ENCODE measurements around the gene ANKRD9. TPM values are rescaled to one million over a fixed set of nuclear protein-coding genes. Genes with fewer than 3 reads are reported as not detected.
A peak's percentile ranks its signal among the peaks of the same experiment; 100 is the strongest.

ANKRD9 gene
- total and polyA plus RNA-seq, 2 of the 13 experiments (the other 11 are each of a cell fraction or from before 2014, with no cell fraction given), result 10.0 to 15.0 TPM

DNA sequence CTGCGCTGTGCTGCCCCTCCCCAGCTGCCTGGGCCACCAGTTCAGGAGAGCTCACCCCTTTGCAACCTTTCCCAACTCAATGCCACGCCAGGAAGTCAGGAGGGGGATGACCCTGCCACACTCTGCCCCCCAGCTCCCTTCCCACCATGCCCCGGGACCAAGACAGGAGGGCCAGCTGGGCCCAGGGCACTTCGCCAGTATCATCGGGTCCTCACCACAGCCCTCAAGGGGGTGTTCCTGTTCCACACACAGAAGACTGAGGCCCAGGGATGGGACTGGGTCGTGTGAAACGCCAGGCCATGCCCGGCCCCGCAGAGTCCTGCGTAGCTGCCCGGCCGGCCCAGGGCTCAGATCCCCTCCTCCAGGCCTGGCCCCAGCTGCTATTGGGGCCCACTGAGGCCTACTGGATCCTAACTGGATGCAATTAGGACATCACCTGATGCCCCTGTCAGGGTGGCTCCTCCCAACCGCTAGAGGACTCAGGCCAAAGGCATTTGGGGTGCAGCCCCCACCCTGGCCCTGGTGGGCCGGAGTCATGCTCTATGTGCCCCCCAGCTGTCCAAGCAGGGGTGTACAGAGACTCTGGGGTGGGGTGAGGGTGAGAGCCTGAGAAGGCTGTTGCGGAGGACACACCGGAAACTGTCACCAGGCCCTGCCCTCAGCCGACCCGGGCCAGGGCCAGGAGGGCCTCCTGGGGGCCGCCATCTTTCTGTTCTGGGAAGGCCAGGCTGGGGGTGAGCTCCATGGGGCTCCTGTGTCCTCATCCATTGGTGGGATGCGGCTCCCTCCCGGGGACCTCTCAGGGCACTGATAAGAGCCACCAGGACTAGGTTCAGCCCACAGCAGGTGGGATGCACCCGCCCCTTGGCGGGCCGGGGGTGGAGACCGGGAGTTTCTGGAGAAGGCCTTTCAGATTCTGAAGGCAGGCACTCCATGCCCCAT, 29.3 kb upstream of the ANKRD9 start (continued):
- TF ChIP-seq EP300 (IDR thresholded peaks at IDR 0.05; ENCODE audit: low read depth in 2 of 2, low read length in 2 of 2) (peak in 1 of 2 experiments; percentile 30; a peak in 1 of 4 replicates), EP300 (CRISPR knock-in tag; IDR thresholded peaks at IDR 0.05; ENCODE audit: borderline replicate concordance) (no peak), GATAD2A (CRISPR knock-in tag; IDR thresholded peaks at IDR 0.05) (0 out of 2 replicates have a peak, but pooled peaks have one; percentile 38), TAF1 (CRISPR knock-in tag; IDR thresholded peaks at IDR 0.05) (peak; percentile 76; the same call in 1 of the 2 replicates), ZFAT (CRISPR knock-in tag; conservative IDR thresholded peaks at IDR 0.05) (no peak), ZNF607 (CRISPR knock-in tag; IDR thresholded peaks at IDR 0.05; ENCODE audit: borderline replicate concordance) (peak; percentile 80; the same call in 1 of the 2 replicates), MEIS2 (CRISPR knock-in tag; IDR thresholded peaks at IDR 0.05) (peak; percentile 60), PHF5A (CRISPR knock-in tag; IDR thresholded peaks at IDR 0.05; ENCODE audit: low read depth, unreplicated experiment) (no peak), ZNF180 (CRISPR knock-in tag; IDR thresholded peaks at IDR 0.05; ENCODE audit: borderline replicate concordance, low read depth) (0 out of 2 replicates have a peak, but pooled peaks have one; percentile 55), ZNF207 (IDR thresholded peaks at IDR 0.05; ENCODE audit: borderline replicate concordance) (no peak), ZNF20 (CRISPR knock-in tag; IDR thresholded peaks at IDR 0.05) (no peak), MATR3 (CRISPR knock-in tag; IDR thresholded peaks at IDR 0.05) (0 out of 2 replicates have a peak, but pooled peaks have one; percentile 86), AGO2 (optimal IDR thresholded peaks at IDR 0.05; ENCODE audit: low read depth, low read length) (peak; percentile 64), ZSCAN9 (CRISPR knock-in tag; IDR thresholded peaks at IDR 0.05; ENCODE audit: borderline replicate concordance) (0 out of 2 replicates have a peak, but pooled peaks have one; percentile 18), ZNF557 (CRISPR knock-in tag; IDR thresholded peaks at IDR 0.05) (0 out of 2 replicates have a peak, but pooled peaks have one; percentile 40), FOSL2 (CRISPR knock-in tag; IDR thresholded peaks at IDR 0.05) (peak; percentile 72), LCORL (IDR thresholded peaks at IDR 0.05) (peak; percentile 48; the same call in 1 of the 2 replicates), LCORL (CRISPR knock-in tag; IDR thresholded peaks at IDR 0.05) (peak; percentile 82), NAIF1 (CRISPR knock-in tag; IDR thresholded peaks at IDR 0.05; ENCODE audit: borderline replicate concordance) (no peak), ZNF263 (CRISPR knock-in tag; IDR thresholded peaks at IDR 0.05) (peak; percentile 71), MAZ (IDR thresholded peaks at IDR 0.05; ENCODE audit: borderline replicate concordance, low read depth, low read length) (no peak), MAZ (CRISPR knock-in tag; IDR thresholded peaks at IDR 0.05; ENCODE audit: low read depth) (peak; percentile 58; the same call in 1 of the 2 replicates), ZSCAN25 (CRISPR knock-in tag; IDR thresholded peaks at IDR 0.05) (peak; percentile 88; the same call in 1 of the 2 replicates), SAFB2 (CRISPR knock-in tag; IDR thresholded peaks at IDR 0.05; ENCODE audit: borderline replicate concordance, low read depth) (no peak), NFYB (CRISPR knock-in tag; IDR thresholded peaks at IDR 0.05) (peak; percentile 63), ZFY (CRISPR knock-in tag; IDR thresholded peaks at IDR 0.05) (peak; percentile 96), HNF4A (CRISPR knock-in tag; IDR thresholded peaks at IDR 0.05) (peak; percentile 24), ETV6 (CRISPR knock-in tag; conservative IDR thresholded peaks at IDR 0.05) (no peak), ZNF230 (CRISPR knock-in tag; IDR thresholded peaks at IDR 0.05) (peak; percentile 27; the same call in 1 of the 2 replicates), NFYC (CRISPR knock-in tag; IDR thresholded peaks at IDR 0.05) (peak; percentile 44; the same call in 1 of the 2 replicates)
- TF ChIP-seq, protein P1, sequence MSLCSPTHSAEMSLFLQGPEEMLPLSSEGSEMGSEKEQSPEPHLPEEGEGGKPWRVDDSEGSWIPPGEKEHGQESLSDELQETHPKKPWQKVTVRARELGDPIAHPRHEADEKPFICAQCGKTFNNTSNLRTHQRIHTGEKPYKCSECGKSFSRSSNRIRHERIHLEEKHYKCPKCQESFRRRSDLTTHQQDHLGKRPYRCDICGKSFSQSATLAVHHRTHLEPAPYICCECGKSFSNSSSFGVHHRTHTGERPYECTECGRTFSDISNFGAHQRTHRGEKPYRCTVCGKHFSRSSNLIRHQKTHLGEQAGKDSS (CRISPR knock-in tag; IDR thresholded peaks at IDR 0.05; ENCODE audit: borderline replicate concordance, low read depth), result no peak
- TF ChIP-seq, protein P2, sequence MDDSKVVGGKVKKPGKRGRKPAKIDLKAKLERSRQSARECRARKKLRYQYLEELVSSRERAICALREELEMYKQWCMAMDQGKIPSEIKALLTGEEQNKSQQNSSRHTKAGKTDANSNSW (CRISPR knock-in tag; IDR thresholded peaks at IDR 0.05; ENCODE audit: borderline replicate concordance), result no peak
